Vagina (tissue), 2 donors: ENCODE results near the gene IL1RAPL2. TPM values are rescaled to one million over a fixed set of nuclear protein-coding genes. Genes with fewer than 3 reads are reported as not detected.

Source experiments
- DNase-seq, 2 donors: peaks; one replicate each; pipeline ENCODE4 v3.0.0-alpha.2; 2017; ENCODE audit errors: extremely low spot score in 2 of 2
- H3K27ac ChIP-seq: fragments of 200-600 bp; sonication (generic); one replicate; pipeline ENCODE4 v1.5.1; 2019
- H3K27me3 ChIP-seq: fragments of 200-600 bp; sonication (generic); one replicate; pipeline ENCODE4 v1.5.1; 2019
- H3K36me3 ChIP-seq, 2 donors: fragments of 200-600 bp; sonication (generic); one replicate each; pipeline ENCODE4 v1.5.1; 2017 to 2019
- H3K4me1 ChIP-seq: fragments of 200-600 bp; sonication (generic); one replicate; pipeline ENCODE4 v1.5.1; 2019
- H3K4me3 ChIP-seq, 2 donors: fragments of 200-600 bp; sonication (generic); 1 replicate in 1 of 2; 2 replicates in 1 of 2; pipeline ENCODE4 v1.5.1; 2016 to 2019
- H3K9me3 ChIP-seq: fragments of 200-600 bp; sonication (generic); one replicate; pipeline ENCODE4 v1.5.1; 2019
- CTCF ChIP-seq, 3 experiments: fragments of 450-650 bp in 2 of 3; fragments of 200-600 bp in 1 of 3; sonication (generic) in 1 of 3; IDR thresholded peaks; one replicate each; pipeline ENCODE4 v1.5.1; 2017 to 2019; ENCODE audit warnings: antibody characterized with exemption in 3 of 3, mild to moderate bottlenecking in 2 of 3, moderate library complexity in 2 of 3
- POLR2A ChIP-seq, 2 donors: fragments of 450-650 bp; IDR thresholded peaks; one replicate each; pipeline ENCODE4 v1.6.1; 2017; ENCODE audit warnings: antibody characterized with exemption in 2 of 2, mild to moderate bottlenecking in 2 of 2, moderate library complexity in 2 of 2
- POLR2AphosphoS5 ChIP-seq, 2 donors: sonication (generic); formaldehyde crosslinking; IDR thresholded peaks; one replicate each; pipeline ENCODE4 v1.9.0; 2017; ENCODE audit warnings: antibody characterized with exemption in 2 of 2, mild to moderate bottlenecking in 2 of 2, low read depth in 1 of 2; ENCODE audit not compliant: insufficient read depth in 1 of 2
- intact Hi-C: fragments of 100-400 bp; cut with DNase I; formaldehyde crosslinking; loops from one replicate; pipeline ENCODE4 v1.15.1; 2023
- total RNA-seq: library from RNA; depleted of rRNA; stranded (reverse); fragments of >200 nt; gene quantifications from one replicate; pipeline ENCODE4 v1.2.3, GENCODE V29; 2016

IL1RAPL2 gene
- total RNA-seq, 1 donor from 2014 or later: 0.25 TPM

GRCh38 chrX:105646592-105647372 is 1080.8 kb downstream of the IL1RAPL2 start:
- no peaks in the 10 kb centered on the region for H3K4me1 ChIP-seq
- no peak for DNase-seq
- TF ChIP-seq POLR2AphosphoS5 (IDR thresholded peaks at IDR 0.05; ENCODE audit: insufficient read depth in 1 of 2, low read depth in 1 of 2): no peak
- TF ChIP-seq POLR2A (IDR thresholded peaks at IDR 0.05): no peak
- no peak for TF ChIP-seq CTCF (IDR thresholded peaks at IDR 0.05)
- no peaks in the 10 kb centered on the region for H3K27me3 ChIP-seq
- H3K27ac ChIP-seq: no peak overlapping the region
- no peaks in the 10 kb centered on the region for H3K36me3 ChIP-seq
- no peak overlapping the region for H3K4me3 ChIP-seq
- intact Hi-C loops: no loop called here
- no peaks in the 10 kb centered on the region for H3K9me3 ChIP-seq

GRCh38 chrX:105647749-105648148 is 1081.8 kb downstream of the IL1RAPL2 start:
- Histone ChIP-seq H3K36me3 (no peaks in the 10 kb centered on the region), H3K27ac (no peak overlapping the region), H3K9me3 (no peaks in the 10 kb centered on the region), H3K4me1 (no peaks in the 10 kb centered on the region), H3K4me3 (no peak overlapping the region), H3K27me3 (no peaks in the 10 kb centered on the region)
- intact Hi-C loops: no loop called here
- no peak for DNase-seq
- TF ChIP-seq POLR2AphosphoS5 (IDR thresholded peaks at IDR 0.05; ENCODE audit: insufficient read depth in 1 of 2, low read depth in 1 of 2): no peak
- TF ChIP-seq POLR2A (IDR thresholded peaks at IDR 0.05): no peak
- no peak for TF ChIP-seq CTCF (IDR thresholded peaks at IDR 0.05)

- Histone ChIP-seq H3K27ac (no peak overlapping the region), H3K36me3 (no peaks in the 10 kb centered on the region), H3K4me1 (no peaks in the 10 kb centered on the region), H3K4me3 (no peak overlapping the region), H3K9me3 (no peaks in the 10 kb centered on the region), H3K27me3 (no peaks in the 10 kb centered on the region)
- no peak for TF ChIP-seq POLR2A (IDR thresholded peaks at IDR 0.05)
- no peak for TF ChIP-seq CTCF (IDR thresholded peaks at IDR 0.05)
- no peak for TF ChIP-seq POLR2AphosphoS5 (IDR thresholded peaks at IDR 0.05; ENCODE audit: insufficient read depth in 1 of 2, low read depth in 1 of 2)
- DNase-seq: no peak
- intact Hi-C loops: no loop called here
Measured at GRCh38 chrX:105648732-105649131, 1082.7 kb downstream of the IL1RAPL2 start.

- Histone ChIP-seq H3K4me3 (no peak overlapping the region), H3K4me1 (no peaks in the 10 kb centered on the region), H3K9me3 (no peaks in the 10 kb centered on the region), H3K27ac (no peak overlapping the region), H3K36me3 (no peaks in the 10 kb centered on the region), H3K27me3 (no peaks in the 10 kb centered on the region)
- TF ChIP-seq POLR2AphosphoS5 (IDR thresholded peaks at IDR 0.05; ENCODE audit: insufficient read depth in 1 of 2, low read depth in 1 of 2): no peak
- TF ChIP-seq POLR2A (IDR thresholded peaks at IDR 0.05): no peak
- no peak for TF ChIP-seq CTCF (IDR thresholded peaks at IDR 0.05)
- no peak for DNase-seq
- intact Hi-C loops: no loop called here
Measured at GRCh38 chrX:105650577-105650976, 1084.6 kb downstream of the IL1RAPL2 start.

- Histone ChIP-seq H3K27me3 (no peaks in the 10 kb centered on the region), H3K4me1 (no peaks in the 10 kb centered on the region), H3K36me3 (no peaks in the 10 kb centered on the region), H3K4me3 (no peak overlapping the region), H3K27ac (no peak overlapping the region), H3K9me3 (no peaks in the 10 kb centered on the region)
- intact Hi-C loops: no loop called here
- no peak for DNase-seq
- TF ChIP-seq CTCF (IDR thresholded peaks at IDR 0.05): no peak
- no peak for TF ChIP-seq POLR2AphosphoS5 (IDR thresholded peaks at IDR 0.05; ENCODE audit: insufficient read depth in 1 of 2, low read depth in 1 of 2)
- no peak for TF ChIP-seq POLR2A (IDR thresholded peaks at IDR 0.05)
Measured at GRCh38 chrX:105650986-105651385, 1085.0 kb downstream of the IL1RAPL2 start.
